Calu3 (cell line): Measurements from ENCODE around the gene TOP2B. TPM values are rescaled to one million over a fixed set of nuclear protein-coding genes. Genes with fewer than 3 reads are reported as not detected.

Source experiments
- BruUV-seq: library from RNA; stranded (reverse); fragments of 400-500 nt; replicated peaks from 2 replicates; lab custom pipeline; 2021; lab: Mats Ljungman, UMichigan
- CTCF ChIA-PET: fragments of 300-600 bp; sonication (Branson Sonifier 250); formaldehyde crosslinking; loops from one replicate; lab custom pipeline; 2022; ENCODE audit warnings: antibody characterized with exemption; lab: Charles Lee
- DNase-seq: peaks from one replicate; pipeline ENCODE4 v3.0.0; 2022
- H3K27ac Mint-ChIP-seq: one replicate; pipeline ENCODE4 v1.8.0; 2022; ENCODE audit warnings: mixed read lengths; ENCODE audit not compliant: unreplicated experiment
- H3K27me3 Mint-ChIP-seq: one replicate; pipeline ENCODE4 v1.8.0; 2022; ENCODE audit warnings: mixed read lengths; ENCODE audit not compliant: unreplicated experiment
- H3K36me3 Mint-ChIP-seq: one replicate; pipeline ENCODE4 v1.8.0; 2022; ENCODE audit warnings: mild to moderate bottlenecking, moderate library complexity, mixed read lengths; ENCODE audit not compliant: insufficient read depth, unreplicated experiment
- H3K4me1 Mint-ChIP-seq: one replicate; pipeline ENCODE4 v1.8.0; 2022; ENCODE audit warnings: mild to moderate bottlenecking, low read depth, mixed read lengths; ENCODE audit not compliant: unreplicated experiment
- H3K4me3 Mint-ChIP-seq: one replicate; pipeline ENCODE4 v1.8.0; 2022; ENCODE audit warnings: mild to moderate bottlenecking, low read depth, moderate library complexity, mixed read lengths; ENCODE audit not compliant: unreplicated experiment
- H3K9me3 Mint-ChIP-seq: one replicate; pipeline ENCODE4 v1.8.0; 2022; ENCODE audit warnings: low read depth, mixed read lengths; ENCODE audit not compliant: unreplicated experiment
- intact Hi-C: fragments of 100-400 bp; cut with micrococcal nuclease; formaldehyde crosslinking; loops from one replicate; pipeline ENCODE4 v1.10.0; 2022; ENCODE audit not compliant: unreplicated experiment
- total RNA-seq: library from RNA; stranded (reverse); gene quantifications from 2 replicates; pipeline ENCODE4 v1.2.3, GENCODE V29; 2022
- TF ChIP-seq, protein P1 (sequence below): fragments of 200-600 bp; IDR thresholded peaks from one replicate; pipeline ENCODE4 v1.8.0; 2022; ENCODE audit warnings: antibody characterized with exemption; ENCODE audit not compliant: unreplicated experiment

Gene TOP2B
- total RNA-seq, 1 experiment from 2014 or later, result 117 TPM

DNA sequence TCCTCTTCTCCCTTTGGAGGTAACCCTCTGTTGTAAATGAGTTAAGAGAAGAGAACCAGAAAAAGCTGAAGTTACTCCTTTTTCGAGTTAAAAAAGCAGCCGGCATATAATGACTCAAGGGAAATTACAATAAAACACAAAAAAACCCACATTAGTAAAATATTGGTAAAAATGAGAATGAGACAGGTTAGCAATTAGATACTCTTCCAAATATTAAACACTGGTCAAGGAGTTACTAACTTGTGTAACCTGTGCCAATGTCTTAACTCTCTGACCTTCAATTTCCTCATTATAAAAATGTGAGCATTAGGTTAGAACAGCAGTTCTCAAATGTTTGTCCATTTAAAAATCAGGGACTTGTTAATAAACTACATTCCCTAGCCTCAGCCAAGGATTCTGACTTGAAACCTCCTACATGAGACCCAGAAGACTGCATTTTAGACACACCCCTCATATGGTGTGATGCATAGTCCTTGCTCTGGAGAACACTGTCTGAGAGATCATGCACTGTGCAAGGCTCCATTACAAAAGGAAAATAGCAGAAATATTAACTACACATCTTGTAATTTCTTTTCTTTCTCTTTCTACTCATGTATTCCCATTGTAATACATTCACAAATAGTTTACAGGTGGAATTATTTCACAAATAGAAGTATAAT lies 42.7 kb upstream of the TOP2B start:
- intact Hi-C loops, result no loop called here
- no peak for DNase-seq
- no peak overlapping the region for H3K27ac Mint-ChIP-seq
- TF ChIP-seq, protein P1, sequence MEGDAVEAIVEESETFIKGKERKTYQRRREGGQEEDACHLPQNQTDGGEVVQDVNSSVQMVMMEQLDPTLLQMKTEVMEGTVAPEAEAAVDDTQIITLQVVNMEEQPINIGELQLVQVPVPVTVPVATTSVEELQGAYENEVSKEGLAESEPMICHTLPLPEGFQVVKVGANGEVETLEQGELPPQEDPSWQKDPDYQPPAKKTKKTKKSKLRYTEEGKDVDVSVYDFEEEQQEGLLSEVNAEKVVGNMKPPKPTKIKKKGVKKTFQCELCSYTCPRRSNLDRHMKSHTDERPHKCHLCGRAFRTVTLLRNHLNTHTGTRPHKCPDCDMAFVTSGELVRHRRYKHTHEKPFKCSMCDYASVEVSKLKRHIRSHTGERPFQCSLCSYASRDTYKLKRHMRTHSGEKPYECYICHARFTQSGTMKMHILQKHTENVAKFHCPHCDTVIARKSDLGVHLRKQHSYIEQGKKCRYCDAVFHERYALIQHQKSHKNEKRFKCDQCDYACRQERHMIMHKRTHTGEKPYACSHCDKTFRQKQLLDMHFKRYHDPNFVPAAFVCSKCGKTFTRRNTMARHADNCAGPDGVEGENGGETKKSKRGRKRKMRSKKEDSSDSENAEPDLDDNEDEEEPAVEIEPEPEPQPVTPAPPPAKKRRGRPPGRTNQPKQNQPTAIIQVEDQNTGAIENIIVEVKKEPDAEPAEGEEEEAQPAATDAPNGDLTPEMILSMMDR, result no peak
- no peaks in the 10 kb centered on the region for H3K36me3 Mint-ChIP-seq
- no peaks in the 10 kb centered on the region for H3K27me3 Mint-ChIP-seq
- H3K9me3 Mint-ChIP-seq, result no peaks in the 10 kb centered on the region
- no peak overlapping the region for H3K4me3 Mint-ChIP-seq
- no peaks in the 10 kb centered on the region for H3K4me1 Mint-ChIP-seq
- no TSS peak for BruUV-seq
- CTCF ChIA-PET, result no interaction called here

DNA sequence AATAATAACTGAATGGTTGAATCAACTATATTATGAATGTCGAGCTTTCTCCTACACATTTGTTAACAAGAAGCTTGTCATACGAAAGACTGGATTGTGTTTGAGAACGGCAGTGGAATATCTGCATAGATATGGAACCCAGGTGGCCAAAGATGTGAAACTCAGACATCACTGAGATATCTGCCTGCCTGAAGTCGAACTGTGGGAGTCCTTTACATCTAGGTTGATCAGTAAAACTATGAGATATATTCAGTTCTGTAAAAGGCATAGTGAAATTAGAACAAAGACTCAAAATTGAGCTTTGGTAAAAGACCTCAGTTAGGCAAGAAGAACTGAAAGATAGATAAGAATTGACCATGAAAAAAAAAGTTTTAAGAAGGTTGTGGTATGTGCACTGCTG lies 41.5 kb upstream of the TOP2B start:
- Mint-ChIP-seq H3K36me3 (no peaks in the 10 kb centered on the region), H3K27me3 (no peaks in the 10 kb centered on the region), H3K4me3 (no peak overlapping the region), H3K27ac (no peak overlapping the region), H3K9me3 (no peaks in the 10 kb centered on the region), H3K4me1 (no peaks in the 10 kb centered on the region)
- no peak for DNase-seq
- no TSS peak for BruUV-seq
- CTCF ChIA-PET, result no interaction called here
- TF ChIP-seq, protein P1, result no peak
- intact Hi-C loops, result no loop called here

DNA sequence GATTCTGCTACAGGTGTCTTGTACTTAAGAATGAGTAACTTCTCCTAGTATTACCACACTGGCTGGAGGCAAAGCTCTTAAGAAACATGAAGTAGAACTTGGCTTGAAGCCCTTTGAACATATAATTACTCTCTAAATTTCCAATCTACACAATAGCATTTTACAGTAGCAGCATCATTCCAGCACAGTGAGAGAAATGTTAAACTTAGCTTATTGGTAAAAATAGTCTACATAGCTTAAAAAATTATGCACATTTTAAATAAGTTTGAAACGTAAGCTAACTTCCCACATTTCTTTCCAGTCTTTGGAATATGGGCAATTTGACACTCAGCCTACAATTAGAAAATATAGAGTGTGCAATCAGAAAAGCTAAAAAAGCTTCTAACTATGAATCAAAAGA lies 32.8 kb upstream of the TOP2B start:
- H3K4me3 Mint-ChIP-seq, result no peak overlapping the region
- no peak overlapping the region for H3K27ac Mint-ChIP-seq
- CTCF ChIA-PET, result no interaction called here
- intact Hi-C loops, result no loop called here
- no peaks in the 10 kb centered on the region for H3K9me3 Mint-ChIP-seq
- H3K4me1 Mint-ChIP-seq, result no peaks in the 10 kb centered on the region
- TF ChIP-seq, protein P1, result no peak
- DNase-seq, result no peak
- no TSS peak for BruUV-seq
- H3K36me3 Mint-ChIP-seq, result no peaks in the 10 kb centered on the region
- H3K27me3 Mint-ChIP-seq, result no peaks in the 10 kb centered on the region

DNA sequence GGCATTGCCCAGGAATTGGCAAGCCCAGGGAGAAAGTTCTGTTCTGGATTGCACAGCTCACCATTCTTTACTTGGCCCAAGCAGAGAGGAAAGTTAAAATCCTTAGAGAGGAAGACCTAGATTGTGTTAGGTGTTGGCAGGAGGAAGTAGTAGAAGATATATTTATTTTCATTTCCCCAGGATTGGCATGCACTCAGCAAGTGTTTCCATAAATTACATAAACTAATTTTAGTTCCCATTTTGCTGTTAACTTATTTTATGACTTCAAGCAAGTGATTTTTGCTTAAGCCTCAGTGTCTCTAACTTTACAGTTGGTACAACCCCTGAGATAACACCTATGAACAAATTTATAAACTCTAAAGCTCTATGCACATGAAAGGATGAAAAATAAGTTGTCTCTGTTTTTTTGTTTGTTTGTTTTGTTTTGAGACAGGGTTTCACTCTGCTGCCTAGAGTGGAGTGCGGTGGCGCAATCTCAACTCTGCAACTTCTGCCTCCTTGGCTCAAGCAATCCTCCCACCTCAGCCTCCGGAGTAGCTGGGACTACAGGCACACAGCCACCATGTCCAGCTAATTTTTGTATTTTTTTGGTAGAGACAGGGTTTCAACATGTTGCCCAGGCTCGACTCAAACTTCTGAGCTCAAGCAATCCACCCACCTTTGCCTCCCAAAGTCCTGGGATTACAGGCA lies 31.2 kb upstream of the TOP2B start:
- DNase-seq, result no peak
- TF ChIP-seq, protein P1, result no peak
- CTCF ChIA-PET, result no interaction called here
- H3K4me3 Mint-ChIP-seq, result no peak overlapping the region
- H3K27ac Mint-ChIP-seq, result no peak overlapping the region
- no peaks in the 10 kb centered on the region for H3K9me3 Mint-ChIP-seq
- H3K4me1 Mint-ChIP-seq, result no peaks in the 10 kb centered on the region
- H3K36me3 Mint-ChIP-seq, result no peaks in the 10 kb centered on the region
- H3K27me3 Mint-ChIP-seq, result peaks cover 15% of the 10 kb centered on the region
- intact Hi-C loops, result no loop called here
- no TSS peak for BruUV-seq
